ENCODE results near the gene SMIM32.

The SMIM32 gene

GRCh38 chr5:136199408-136199807, 6.4 kb upstream of the SMIM32 start:
- Histone ChIP-seq H4K20me1 (ENCODE audit: insufficient read depth, low read length, poor library complexity, severe bottlenecking) (no peaks in the 10 kb centered on the region), H3K36me3 (ENCODE audit: insufficient read depth, low read length) (no peaks in the 10 kb centered on the region), H3K9ac (ENCODE audit: low read depth, low read length, poor library complexity, severe bottlenecking) (no peak overlapping the region), H3K9me2 (replicated peaks; ENCODE audit: low read depth, low read length) (no peaks in the 10 kb centered on the region), H3K4me3 (ENCODE audit: low read length, poor library complexity, severe bottlenecking) (no peak overlapping the region), H3K79me2 (ENCODE audit: insufficient read depth, low read length) (no peaks in the 10 kb centered on the region), H3K9me3 (ENCODE audit: insufficient read depth, low read depth, low read length) (no peaks in the 10 kb centered on the region), H3F3A (ENCODE audit: low read depth) (no peaks in the 10 kb centered on the region), H3K4me1 (ENCODE audit: insufficient read depth, low read length, poor library complexity, severe bottlenecking) (no peaks in the 10 kb centered on the region), H2AFZ (ENCODE audit: low read length) (no peak overlapping the region), H3K27me3 (ENCODE audit: insufficient read depth, low read length, poor library complexity, severe bottlenecking) (no peaks in the 10 kb centered on the region), H3K4me2 (ENCODE audit: low read depth, low read length, poor library complexity, severe bottlenecking) (no peak overlapping the region)
- TF ChIP-seq EZH2phosphoT487 (IDR thresholded peaks at IDR 0.05; ENCODE audit: borderline replicate concordance) (no peak), CTCF (conservative IDR thresholded peaks at IDR 0.05; ENCODE audit: low read length) (no peak)

- Histone ChIP-seq H3K36me3 (ENCODE audit: insufficient read depth, low read length) (no peaks in the 10 kb centered on the region), H2AFZ (ENCODE audit: low read length) (no peak overlapping the region), H3K79me2 (ENCODE audit: insufficient read depth, low read length) (no peaks in the 10 kb centered on the region), H3K4me3 (ENCODE audit: low read length, poor library complexity, severe bottlenecking) (no peak overlapping the region), H3K27me3 (ENCODE audit: insufficient read depth, low read length, poor library complexity, severe bottlenecking) (no peaks in the 10 kb centered on the region), H3K4me1 (ENCODE audit: insufficient read depth, low read length, poor library complexity, severe bottlenecking) (no peaks in the 10 kb centered on the region), H3F3A (ENCODE audit: low read depth) (no peaks in the 10 kb centered on the region), H3K4me2 (ENCODE audit: low read depth, low read length, poor library complexity, severe bottlenecking) (no peak overlapping the region), H4K20me1 (ENCODE audit: insufficient read depth, low read length, poor library complexity, severe bottlenecking) (no peaks in the 10 kb centered on the region), H3K9me3 (ENCODE audit: insufficient read depth, low read depth, low read length) (no peaks in the 10 kb centered on the region), H3K9ac (ENCODE audit: low read depth, low read length, poor library complexity, severe bottlenecking) (no peak overlapping the region), H3K9me2 (replicated peaks; ENCODE audit: low read depth, low read length) (no peaks in the 10 kb centered on the region)
- TF ChIP-seq EZH2phosphoT487 (IDR thresholded peaks at IDR 0.05; ENCODE audit: borderline replicate concordance) (no peak), CTCF (conservative IDR thresholded peaks at IDR 0.05; ENCODE audit: low read length) (no peak)
Measured at GRCh38 chr5:136198453-136198852, 5.5 kb upstream of the SMIM32 start.

DNA sequence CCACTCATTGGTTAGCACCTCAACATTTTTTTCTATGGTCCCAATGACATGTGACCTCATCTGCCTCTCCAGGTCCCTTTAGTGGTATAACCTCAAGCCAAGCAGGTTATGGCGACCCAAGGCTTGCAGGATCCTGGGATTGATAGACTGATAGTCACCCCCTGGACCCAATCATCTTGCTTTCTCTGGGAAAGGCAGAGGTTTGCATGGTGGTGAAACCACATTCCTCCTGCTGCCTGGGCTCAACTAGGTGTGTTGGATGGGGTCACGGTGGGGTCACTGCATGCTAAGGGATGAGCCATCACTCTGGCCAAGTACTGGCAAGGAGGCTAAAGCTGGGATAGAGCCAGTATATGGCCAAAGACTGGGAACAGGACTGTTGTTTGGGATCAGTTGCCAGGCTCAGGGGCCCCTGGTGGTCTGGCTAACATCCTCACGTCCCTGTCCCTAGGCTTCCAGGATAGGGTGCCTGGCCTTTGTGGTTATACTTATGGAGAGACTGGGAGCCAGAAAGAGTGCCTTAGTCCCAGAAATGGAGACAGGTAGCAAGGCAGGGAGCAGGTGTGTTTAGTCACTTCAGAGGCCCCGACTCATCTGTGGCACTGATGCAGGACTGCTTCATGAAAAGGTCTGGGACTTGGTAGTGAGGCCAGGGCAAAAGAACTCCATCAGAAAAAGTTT, 4.6 kb upstream of the SMIM32 start:
- TF ChIP-seq EZH2phosphoT487 (IDR thresholded peaks at IDR 0.05; ENCODE audit: borderline replicate concordance) (no peak), CTCF (conservative IDR thresholded peaks at IDR 0.05; ENCODE audit: low read length) (no peak)
- H4K20me1 ChIP-seq (ENCODE audit: insufficient read depth, low read length, poor library complexity, severe bottlenecking), result no peaks in the 10 kb centered on the region
- no peaks in the 10 kb centered on the region for H3K9me2 ChIP-seq (replicated peaks; ENCODE audit: low read depth, low read length)
- no peak overlapping the region for H3K4me3 ChIP-seq (ENCODE audit: low read length, poor library complexity, severe bottlenecking)
- no peaks in the 10 kb centered on the region for H3K79me2 ChIP-seq (ENCODE audit: insufficient read depth, low read length)
- no peaks in the 10 kb centered on the region for H3K9me3 ChIP-seq (ENCODE audit: insufficient read depth, low read depth, low read length)
- no peaks in the 10 kb centered on the region for H3K27me3 ChIP-seq (ENCODE audit: insufficient read depth, low read length, poor library complexity, severe bottlenecking)
- no peaks in the 10 kb centered on the region for H3K36me3 ChIP-seq (ENCODE audit: insufficient read depth, low read length)
- no peak overlapping the region for H2AFZ ChIP-seq (ENCODE audit: low read length)
- H3F3A ChIP-seq (ENCODE audit: low read depth), result no peaks in the 10 kb centered on the region
- H3K4me1 ChIP-seq (ENCODE audit: insufficient read depth, low read length, poor library complexity, severe bottlenecking), result no peaks in the 10 kb centered on the region
- no peak overlapping the region for H3K9ac ChIP-seq (ENCODE audit: low read depth, low read length, poor library complexity, severe bottlenecking)
- H3K4me2 ChIP-seq (ENCODE audit: low read depth, low read length, poor library complexity, severe bottlenecking), result no peak overlapping the region

All from Loucy (cell line).